ENCODE measurements around the gene DEF6. TPM values are rescaled to one million over a fixed set of nuclear protein-coding genes. Genes with fewer than 3 reads are reported as not detected.
A peak's percentile ranks its signal among the peaks of the same experiment; 100 is the strongest.

The DEF6 gene
- total and polyA plus RNA-seq, 2 of the 13 experiments (the other 11 are each of a cell fraction or from before 2014, with no cell fraction given) = 5.2 to 10.0 TPM

DNA sequence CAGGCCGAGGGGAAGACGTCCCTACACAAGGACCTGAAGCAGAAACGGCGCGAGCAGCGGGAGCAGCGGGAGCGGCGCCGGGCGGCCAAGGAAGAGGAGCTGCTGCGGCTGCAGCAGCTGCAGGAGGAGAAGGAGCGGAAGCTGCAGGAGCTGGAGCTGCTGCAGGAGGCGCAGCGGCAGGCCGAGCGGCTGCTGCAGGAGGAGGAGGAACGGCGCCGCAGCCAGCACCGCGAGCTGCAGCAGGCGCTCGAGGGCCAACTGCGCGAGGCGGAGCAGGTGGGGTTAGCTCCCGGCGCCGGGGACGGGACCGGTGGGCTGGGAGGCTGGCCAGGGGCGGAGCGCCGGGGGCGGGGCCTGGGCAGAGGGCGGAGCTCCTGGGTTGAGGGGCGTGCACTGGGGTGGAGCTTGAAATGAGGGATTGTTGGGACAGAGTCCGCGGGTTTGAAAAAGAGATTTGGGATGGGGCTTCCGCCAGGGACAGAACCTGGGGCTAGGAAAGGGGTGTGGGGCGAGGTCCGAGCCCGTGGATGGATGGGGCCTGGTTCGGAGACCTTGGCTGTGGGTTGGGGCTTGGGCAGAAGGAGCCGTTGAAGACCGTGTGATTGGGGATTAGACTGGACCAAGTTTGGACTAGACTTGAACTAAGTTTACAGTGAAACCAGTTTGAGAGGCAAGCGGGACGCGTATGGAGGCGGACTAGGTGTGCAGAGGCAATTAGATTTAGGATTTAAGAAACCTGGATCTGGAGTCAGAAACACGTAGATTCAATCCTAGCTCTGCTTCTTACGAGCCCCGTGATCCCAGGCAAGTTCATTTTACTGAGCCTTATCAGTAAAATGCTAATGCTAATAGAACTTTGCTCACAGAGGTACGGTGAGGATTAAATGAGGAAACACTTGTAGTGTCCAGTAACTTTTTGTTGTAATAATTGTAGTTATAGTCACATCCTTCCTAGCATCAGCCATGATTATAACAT is 20.9 kb downstream of the DEF6 start (continued):
- TF ChIP-seq POGK (CRISPR knock-in tag; conservative IDR thresholded peaks at IDR 0.05) (peak; percentile 47; the same call in 1 of the 2 replicates), ZNF878 (CRISPR knock-in tag; IDR thresholded peaks at IDR 0.05) (0 out of 2 replicates have a peak, but pooled peaks have one; percentile 51), KMT2A (CRISPR knock-in tag; IDR thresholded peaks at IDR 0.05) (peak; percentile 91), TOPORS (CRISPR knock-in tag; IDR thresholded peaks at IDR 0.05) (0 out of 2 replicates have a peak, but pooled peaks have one; percentile 74), ZNF501 (CRISPR knock-in tag; IDR thresholded peaks at IDR 0.05) (peak; percentile 97), ZNF766 (CRISPR knock-in tag; IDR thresholded peaks at IDR 0.05; ENCODE audit: borderline replicate concordance) (peak; percentile 85; the same call in 1 of the 2 replicates), POLR2G (IDR thresholded peaks at IDR 0.05; ENCODE audit: low read depth, low read length) (peak; percentile 70), PRMT3 (CRISPR knock-in tag; IDR thresholded peaks at IDR 0.05; ENCODE audit: borderline replicate concordance, low read depth) (peak; percentile 10; the same call in 1 of the 2 replicates), HHEX (CRISPR knock-in tag; IDR thresholded peaks at IDR 0.05) (no peak), RELA (CRISPR knock-in tag; IDR thresholded peaks at IDR 0.05) (peak; percentile 8; the same call in 1 of the 2 replicates), ASH2L (IDR thresholded peaks at IDR 0.05; ENCODE audit: insufficient read length, low read depth, low read length) (peak; percentile 55), HDAC1 (CRISPR knock-in tag; IDR thresholded peaks at IDR 0.05) (no peak), ISX (CRISPR knock-in tag; conservative IDR thresholded peaks at IDR 0.05) (peak; percentile 67; the same call in 1 of the 2 replicates), ATF7 (IDR thresholded peaks at IDR 0.05) (no peak), ATF7 (CRISPR knock-in tag; IDR thresholded peaks at IDR 0.05) (no peak), LCORL (IDR thresholded peaks at IDR 0.05) (no peak; the same call in 1 of the 2 replicates), LCORL (CRISPR knock-in tag; IDR thresholded peaks at IDR 0.05) (peak; percentile 96), ETV6 (CRISPR knock-in tag; conservative IDR thresholded peaks at IDR 0.05) (no peak), ZC3H13 (CRISPR knock-in tag; IDR thresholded peaks at IDR 0.05) (peak; percentile 75), HNRNPH1 (optimal IDR thresholded peaks at IDR 0.05; ENCODE audit: low read depth, low read length) (peak; percentile 57), ZNF350 (CRISPR knock-in tag; IDR thresholded peaks at IDR 0.05; ENCODE audit: borderline replicate concordance, low read depth) (peak; percentile 73), ZNF333 (CRISPR knock-in tag; IDR thresholded peaks at IDR 0.05; ENCODE audit: borderline replicate concordance) (no peak; the same call in none of the 2 replicates), RARG (CRISPR knock-in tag; IDR thresholded peaks at IDR 0.05; ENCODE audit: low read depth) (peak; percentile 51; the same call in 1 of the 2 replicates), ONECUT2 (CRISPR knock-in tag; IDR thresholded peaks at IDR 0.05) (no peak)
- TF ChIP-seq, protein P1, sequence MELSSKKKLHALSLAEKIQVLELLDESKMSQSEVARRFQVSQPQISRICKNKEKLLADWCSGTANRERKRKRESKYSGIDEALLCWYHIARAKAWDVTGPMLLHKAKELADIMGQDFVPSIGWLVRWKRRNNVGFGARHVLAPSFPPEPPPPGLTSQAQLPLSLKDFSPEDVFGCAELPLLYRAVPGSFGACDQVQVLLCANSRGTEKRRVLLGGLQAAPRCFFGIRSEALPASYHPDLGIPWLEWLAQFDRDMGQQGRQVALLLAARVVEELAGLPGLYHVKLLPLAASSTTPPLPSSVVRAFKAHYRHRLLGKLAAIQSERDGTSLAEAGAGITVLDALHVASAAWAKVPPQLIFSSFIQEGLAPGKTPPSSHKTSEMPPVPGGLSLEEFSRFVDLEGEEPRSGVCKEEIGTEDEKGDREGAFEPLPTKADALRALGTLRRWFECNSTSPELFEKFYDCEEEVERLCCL (CRISPR knock-in tag; IDR thresholded peaks at IDR 0.05; ENCODE audit: borderline replicate concordance) = peak; percentile 88; the same call in 1 of the 2 replicates
- TF ChIP-seq, protein P2, sequence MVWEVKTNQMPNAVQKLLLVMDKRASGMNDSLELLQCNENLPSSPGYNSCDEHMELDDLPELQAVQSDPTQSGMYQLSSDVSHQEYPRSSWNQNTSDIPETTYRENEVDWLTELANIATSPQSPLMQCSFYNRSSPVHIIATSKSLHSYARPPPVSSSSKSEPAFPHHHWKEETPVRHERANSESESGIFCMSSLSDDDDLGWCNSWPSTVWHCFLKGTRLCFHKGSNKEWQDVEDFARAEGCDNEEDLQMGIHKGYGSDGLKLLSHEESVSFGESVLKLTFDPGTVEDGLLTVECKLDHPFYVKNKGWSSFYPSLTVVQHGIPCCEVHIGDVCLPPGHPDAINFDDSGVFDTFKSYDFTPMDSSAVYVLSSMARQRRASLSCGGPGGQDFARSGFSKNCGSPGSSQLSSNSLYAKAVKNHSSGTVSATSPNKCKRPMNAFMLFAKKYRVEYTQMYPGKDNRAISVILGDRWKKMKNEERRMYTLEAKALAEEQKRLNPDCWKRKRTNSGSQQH (CRISPR knock-in tag; IDR thresholded peaks at IDR 0.05; ENCODE audit: low read depth) = no peak

All from HepG2 (cell line).